ENCODE results near the gene TSPAN9. TPM values are rescaled to one million over a fixed set of nuclear protein-coding genes. Genes with fewer than 3 reads are reported as not detected.
A peak's percentile ranks its signal among the peaks of the same experiment; 100 is the strongest.

The TSPAN9 gene
- total RNA-seq, 1 donor, result 13.0 TPM

DNA sequence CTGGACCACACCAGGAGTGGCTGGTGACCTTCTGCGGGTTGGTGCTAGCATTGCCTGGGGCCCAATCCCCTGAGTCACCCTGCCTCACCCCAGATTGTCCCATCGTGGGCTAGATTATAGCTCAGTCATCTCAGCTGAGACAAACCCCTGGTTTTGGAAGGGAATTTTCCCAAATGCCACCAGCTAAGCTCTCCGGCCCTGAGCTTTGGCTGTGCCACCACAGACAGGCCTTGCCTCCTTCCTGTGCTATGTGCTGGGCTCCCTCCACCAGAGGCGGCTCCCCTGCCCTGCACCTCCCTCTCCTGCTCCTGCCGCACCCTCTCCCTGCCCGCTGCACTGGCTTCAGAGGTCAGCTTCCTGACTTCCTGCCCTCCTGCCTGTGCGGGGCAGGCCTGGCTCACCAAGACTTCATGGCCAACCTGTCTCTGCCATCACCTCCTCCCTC is 196.3 kb downstream of the TSPAN9 start:
- Histone ChIP-seq H3K9me3 (ENCODE audit: low read depth, low read length) (no peaks in the 10 kb centered on the region), H3K36me3 (ENCODE audit: insufficient read depth, low read length) (no peaks in the 10 kb centered on the region), H4K20me1 (ENCODE audit: insufficient read depth, low read length) (peaks cover 20% of the 10 kb centered on the region), H3K27me3 (ENCODE audit: insufficient read depth, low read length) (peaks cover 8% of the 10 kb centered on the region), H3K4me2 (ENCODE audit: insufficient read depth, low read length) (no peak overlapping the region), H3K79me2 (ENCODE audit: insufficient read depth, low read length) (no peaks in the 10 kb centered on the region), H3K4me1 (ENCODE audit: insufficient read depth, low read length) (no peaks in the 10 kb centered on the region), H3K4me3 (ENCODE audit: insufficient read depth, low read length) (no peak overlapping the region), H2AFZ (ENCODE audit: low read length) (no peak overlapping the region), H3K27ac (ENCODE audit: low read depth, low read length) (no peak overlapping the region)
- peak; percentile 98 for DNase-seq (ENCODE audit: insufficient read length, low spot score, missing footprints)
- TF ChIP-seq, protein P1, sequence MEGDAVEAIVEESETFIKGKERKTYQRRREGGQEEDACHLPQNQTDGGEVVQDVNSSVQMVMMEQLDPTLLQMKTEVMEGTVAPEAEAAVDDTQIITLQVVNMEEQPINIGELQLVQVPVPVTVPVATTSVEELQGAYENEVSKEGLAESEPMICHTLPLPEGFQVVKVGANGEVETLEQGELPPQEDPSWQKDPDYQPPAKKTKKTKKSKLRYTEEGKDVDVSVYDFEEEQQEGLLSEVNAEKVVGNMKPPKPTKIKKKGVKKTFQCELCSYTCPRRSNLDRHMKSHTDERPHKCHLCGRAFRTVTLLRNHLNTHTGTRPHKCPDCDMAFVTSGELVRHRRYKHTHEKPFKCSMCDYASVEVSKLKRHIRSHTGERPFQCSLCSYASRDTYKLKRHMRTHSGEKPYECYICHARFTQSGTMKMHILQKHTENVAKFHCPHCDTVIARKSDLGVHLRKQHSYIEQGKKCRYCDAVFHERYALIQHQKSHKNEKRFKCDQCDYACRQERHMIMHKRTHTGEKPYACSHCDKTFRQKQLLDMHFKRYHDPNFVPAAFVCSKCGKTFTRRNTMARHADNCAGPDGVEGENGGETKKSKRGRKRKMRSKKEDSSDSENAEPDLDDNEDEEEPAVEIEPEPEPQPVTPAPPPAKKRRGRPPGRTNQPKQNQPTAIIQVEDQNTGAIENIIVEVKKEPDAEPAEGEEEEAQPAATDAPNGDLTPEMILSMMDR (IDR thresholded peaks at IDR 0.05; ENCODE audit: extremely low read depth, low read depth, low read length), result no peak

DNA sequence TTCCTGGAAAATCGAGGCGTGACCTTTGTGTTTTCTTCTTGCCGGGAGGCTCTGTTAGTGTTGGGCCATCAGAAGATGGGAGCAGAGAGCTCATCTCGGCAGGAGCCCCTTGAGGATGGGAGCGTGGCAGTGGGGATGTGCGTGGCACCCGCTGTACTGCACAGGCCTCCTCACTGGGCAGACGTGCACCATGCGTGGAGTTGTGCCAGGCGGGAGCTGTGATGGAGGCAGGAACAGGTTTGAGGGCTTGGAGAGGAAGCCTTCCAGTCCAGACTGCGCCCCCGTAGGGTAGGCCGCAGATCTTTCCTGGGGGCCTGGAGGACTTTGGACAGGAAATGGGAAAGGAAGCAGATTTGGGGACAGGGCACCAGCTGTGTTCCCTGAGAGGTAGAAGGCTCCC is 197.5 kb downstream of the TSPAN9 start:
- no peaks in the 10 kb centered on the region for H3K79me2 ChIP-seq (ENCODE audit: insufficient read depth, low read length)
- no peak overlapping the region for H2AFZ ChIP-seq (ENCODE audit: low read length)
- TF ChIP-seq, protein P1 (IDR thresholded peaks at IDR 0.05; ENCODE audit: extremely low read depth, low read depth, low read length), result no peak
- no peaks in the 10 kb centered on the region for H3K9me3 ChIP-seq (ENCODE audit: low read depth, low read length)
- H3K4me3 ChIP-seq (ENCODE audit: insufficient read depth, low read length), result no peak overlapping the region
- no peak overlapping the region for H3K27ac ChIP-seq (ENCODE audit: low read depth, low read length)
- no peaks in the 10 kb centered on the region for H3K4me1 ChIP-seq (ENCODE audit: insufficient read depth, low read length)
- H3K4me2 ChIP-seq (ENCODE audit: insufficient read depth, low read length), result no peak overlapping the region
- peaks cover 26% of the 10 kb centered on the region for H4K20me1 ChIP-seq (ENCODE audit: insufficient read depth, low read length)
- peaks cover 8% of the 10 kb centered on the region for H3K27me3 ChIP-seq (ENCODE audit: insufficient read depth, low read length)
- H3K36me3 ChIP-seq (ENCODE audit: insufficient read depth, low read length), result no peaks in the 10 kb centered on the region
- no peak for DNase-seq (ENCODE audit: insufficient read length, low spot score, missing footprints)

DNA sequence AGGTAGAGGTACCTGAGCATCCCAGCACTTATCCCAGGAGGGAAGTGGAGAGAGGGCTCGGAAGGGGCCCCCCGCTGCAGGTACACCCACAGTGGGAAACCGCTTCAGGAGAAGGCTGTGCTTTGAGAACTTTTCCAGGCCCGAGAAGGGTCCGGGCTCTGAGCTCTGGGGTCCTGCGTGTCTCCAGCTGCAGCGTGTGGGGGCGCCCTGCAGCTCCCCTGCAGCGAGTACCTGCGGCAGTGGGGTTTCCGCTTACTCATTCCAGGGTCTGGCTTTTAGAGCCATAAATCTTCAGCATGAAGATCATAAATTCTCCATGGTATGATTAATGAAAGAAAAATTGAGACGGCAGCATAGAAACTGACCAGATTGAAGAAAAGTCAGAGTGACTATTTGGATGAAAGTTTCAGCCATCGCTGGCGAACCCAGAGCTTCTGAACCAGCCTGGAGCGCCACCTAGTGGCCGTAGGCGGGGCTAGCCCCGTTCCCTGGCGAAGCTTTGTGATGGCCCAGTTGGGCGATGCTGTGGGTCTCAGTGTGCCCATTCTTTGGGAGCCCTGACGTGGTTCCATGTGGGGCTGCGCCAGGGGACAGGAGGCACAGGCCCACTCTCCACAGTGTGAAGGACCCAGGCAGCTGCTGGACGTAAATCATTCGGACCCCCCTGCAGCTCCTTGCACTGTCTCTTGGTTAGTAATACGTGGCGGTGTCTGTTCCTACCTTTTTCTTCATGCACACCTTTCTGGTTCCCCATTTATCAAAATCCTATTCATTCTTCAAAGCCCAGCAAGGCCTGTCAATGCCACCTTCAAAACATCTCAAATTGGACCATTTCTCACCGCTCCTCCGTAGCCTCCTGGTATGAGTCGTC is 198.2 kb downstream of the TSPAN9 start:
- TF ChIP-seq, protein P1 (IDR thresholded peaks at IDR 0.05; ENCODE audit: extremely low read depth, low read depth, low read length), result peak; percentile 97
- Histone ChIP-seq H3K79me2 (ENCODE audit: insufficient read depth, low read length) (no peaks in the 10 kb centered on the region), H3K4me2 (ENCODE audit: insufficient read depth, low read length) (no peak overlapping the region), H3K4me1 (ENCODE audit: insufficient read depth, low read length) (no peaks in the 10 kb centered on the region), H4K20me1 (ENCODE audit: insufficient read depth, low read length) (peaks cover 26% of the 10 kb centered on the region), H3K27me3 (ENCODE audit: insufficient read depth, low read length) (peaks cover 8% of the 10 kb centered on the region), H3K36me3 (ENCODE audit: insufficient read depth, low read length) (no peaks in the 10 kb centered on the region), H3K27ac (ENCODE audit: low read depth, low read length) (no peak overlapping the region), H3K9me3 (ENCODE audit: low read depth, low read length) (no peaks in the 10 kb centered on the region), H2AFZ (ENCODE audit: low read length) (no peak overlapping the region), H3K4me3 (ENCODE audit: insufficient read depth, low read length) (no peak overlapping the region)
- DNase-seq (ENCODE audit: insufficient read length, low spot score, missing footprints), result peak; percentile 99

DNA sequence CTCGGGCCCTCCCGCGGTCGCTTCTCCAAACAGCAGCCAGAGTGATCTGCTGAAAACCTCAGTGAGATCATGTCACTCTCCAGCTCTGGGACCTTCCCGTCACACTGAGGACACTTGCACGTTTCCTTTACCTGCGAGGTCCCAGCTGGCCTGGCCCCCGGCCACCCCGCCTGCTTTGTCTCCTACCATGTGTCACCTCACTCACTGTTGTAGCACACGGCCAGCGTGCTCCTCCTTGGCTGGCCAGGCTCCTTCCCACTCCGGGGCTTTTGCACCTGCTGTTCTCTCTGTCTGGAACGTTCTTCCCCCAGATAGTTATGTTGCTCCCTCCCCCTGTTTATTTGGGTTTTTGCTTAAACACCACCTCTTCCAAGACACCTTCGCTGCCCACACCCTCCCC is 199.0 kb downstream of the TSPAN9 start:
- Histone ChIP-seq H3K79me2 (ENCODE audit: insufficient read depth, low read length) (no peaks in the 10 kb centered on the region), H3K27me3 (ENCODE audit: insufficient read depth, low read length) (peaks cover 3% of the 10 kb centered on the region), H4K20me1 (ENCODE audit: insufficient read depth, low read length) (peaks cover 26% of the 10 kb centered on the region), H3K9me3 (ENCODE audit: low read depth, low read length) (no peaks in the 10 kb centered on the region), H3K27ac (ENCODE audit: low read depth, low read length) (no peak overlapping the region), H2AFZ (ENCODE audit: low read length) (no peak overlapping the region), H3K4me1 (ENCODE audit: insufficient read depth, low read length) (no peaks in the 10 kb centered on the region), H3K4me2 (ENCODE audit: insufficient read depth, low read length) (no peak overlapping the region), H3K36me3 (ENCODE audit: insufficient read depth, low read length) (no peaks in the 10 kb centered on the region), H3K4me3 (ENCODE audit: insufficient read depth, low read length) (no peak overlapping the region)
- TF ChIP-seq, protein P1 (IDR thresholded peaks at IDR 0.05; ENCODE audit: extremely low read depth, low read depth, low read length), result no peak
- no peak for DNase-seq (ENCODE audit: insufficient read length, low spot score, missing footprints)

Measured in osteoblast (primary cell).